Spleen (tissue), 11 donors: ENCODE results near the gene NGEF. TPM values are rescaled to one million over a fixed set of nuclear protein-coding genes. Genes with fewer than 3 reads are reported as not detected.

Experiments used
- DNase-seq: peaks from one replicate; pipeline ENCODE4 v3.0.0-alpha.2; 2020
- H3K27ac ChIP-seq, 8 donors: fragments of 200-600 bp; sonication (generic) in 7 of 8; 1 replicate in 4 of 8; 2 replicates in 4 of 8; pipeline versions ENCODE4 v1.5.0 to v1.8.0; 2016 to 2021; ENCODE audit warnings: inconsistent platforms in 4 of 8, mild to moderate bottlenecking in 4 of 8, moderate library complexity in 1 of 8
- H3K27me3 ChIP-seq, 7 donors: fragments of 200-600 bp; sonication (generic) in 6 of 7; replicated peaks in 1 of 7; 1 replicate in 4 of 7; 2 replicates in 3 of 7; pipeline versions ENCODE4 v1.5.0 to v1.8.0; 2016 to 2021; ENCODE audit warnings: inconsistent platforms in 3 of 7, mild to moderate bottlenecking in 1 of 7
- H3K36me3 ChIP-seq, 6 donors: fragments of 200-600 bp; sonication (generic) in 5 of 6; 1 replicate in 4 of 6; 2 replicates in 2 of 6; pipeline versions ENCODE4 v1.5.0 to v1.8.0; 2016 to 2021; ENCODE audit warnings: inconsistent platforms in 2 of 6
- H3K4me1 ChIP-seq, 6 donors: fragments of 200-600 bp; sonication (generic) in 5 of 6; 1 replicate in 3 of 6; 2 replicates in 3 of 6; pipeline versions ENCODE4 v1.5.0 to v1.8.0; 2016 to 2021; ENCODE audit warnings: inconsistent platforms in 3 of 6
- H3K4me3 ChIP-seq, 8 donors: fragments of 200-600 bp; sonication (generic) in 7 of 8; 1 replicate in 4 of 8; 2 replicates in 4 of 8; pipeline versions ENCODE4 v1.5.0 to v1.8.0; 2016 to 2021; ENCODE audit warnings: inconsistent platforms in 4 of 8, mild to moderate bottlenecking in 4 of 8, moderate library complexity in 2 of 8
- H3K9me3 ChIP-seq, 8 donors: fragments of 200-600 bp; sonication (generic) in 7 of 8; 1 replicate in 4 of 8; 2 replicates in 4 of 8; pipeline versions ENCODE4 v1.5.0 to v1.8.0; 2016 to 2021; ENCODE audit warnings: inconsistent platforms in 4 of 8
- CTCF ChIP-seq, 11 experiments: fragments of 200-600 bp in 7 of 11; fragments of 450-650 bp in 4 of 11; sonication (generic) in 4 of 11; IDR thresholded peaks in 8 of 11; conservative IDR thresholded peaks in 3 of 11; 1 replicate in 7 of 11; 2 replicates in 4 of 11; pipeline versions ENCODE4 v1.4.0 to v1.8.0; 2016 to 2021; ENCODE audit warnings: antibody characterized with exemption in 11 of 11, inconsistent platforms in 4 of 11, mild to moderate bottlenecking in 1 of 11
- POLR2A ChIP-seq, 3 donors: fragments of 450-650 bp; IDR thresholded peaks; one replicate each; pipeline ENCODE4 v1.5.1; 2017; ENCODE audit warnings: antibody characterized with exemption in 3 of 3, mild to moderate bottlenecking in 1 of 3
- POLR2AphosphoS5 ChIP-seq, 3 donors: sonication (generic); formaldehyde crosslinking; IDR thresholded peaks; one replicate each; pipeline ENCODE4 v1.5.1; 2017; ENCODE audit warnings: antibody characterized with exemption in 3 of 3
- WGBS, 5 donors: extraction: QIAGEN DNeasy Blood & Tissue Kit in 3 of 5; methylation state at CpG; one replicate each; pipeline versions ENCODE4 v1.1.5 to v1.1.7; 2013 to 2018; 5-methylcytosine and 5-hydroxymethylcytosine counted together
- intact Hi-C: fragments of 100-400 bp; cut with DNase I; formaldehyde crosslinking; loops from one replicate; pipeline ENCODE4 v1.15.0; 2023; ENCODE audit warnings: low total_unique reads
- polyA plus RNA-seq, 3 donors: library from polyadenylated mRNA; stranded (reverse); fragments of 200-250 nt; gene quantifications; one replicate each; pipeline ENCODE4 v1.2.1, GENCODE V29; 2013
- total RNA-seq, 7 donors: library from RNA; depleted of rRNA in 3 of 7; stranded (reverse); fragments of >200 nt in 3 of 7; fragmentation: NEBNext Ultra II Directional in 4 of 7; extraction: Animal tissue kit (Norgen Biotek cat#: 25700) in 4 of 7; gene quantifications; one replicate each; pipeline versions ENCODE4 v1.1.0 to v1.2.1, GENCODE V29; 2016 to 2021
- donor health status: healthy with polysubstance abuse.
- donor health status: DM: no; HTN: no; CAD: no; lungs with moderate emphysema.
- donor health status: DM: no; HTN: no; CAD: no.
- donor health status: Bipolar disorder and iron deficiency.
- donor health status: healthy.
- donor health status: DM: no; HTN: no; CAD: no.
- donor health status: DM: yes; HTN: yes; CAD: no.

The NGEF gene
- total and polyA plus RNA-seq, 10 donors, result 0.23 to 0.79 (median 0.43) TPM; not detected in 5

- H3K27ac ChIP-seq, result no peak overlapping the region
- H3K27me3 ChIP-seq, result no peaks in the 10 kb centered on the region
- DNase-seq, result no peak
- no peak for TF ChIP-seq POLR2AphosphoS5 (IDR thresholded peaks at IDR 0.05)
- TF ChIP-seq CTCF (IDR thresholded peaks at IDR 0.05 in 8 of 11, conservative IDR thresholded peaks at IDR 0.05 in 3 of 11), result no peak
- no peak for TF ChIP-seq POLR2A (IDR thresholded peaks at IDR 0.05)
- intact Hi-C loops, result no loop called here
- 69 to 90% (median 82%) methylated on average over 4 of the region's 4 CpGs for WGBS, 5 donors
- no peaks in the 10 kb centered on the region for H3K36me3 ChIP-seq
- no peaks in the 10 kb centered on the region for H3K9me3 ChIP-seq
- no peaks in the 10 kb centered on the region for H3K4me1 ChIP-seq
- no peak overlapping the region for H3K4me3 ChIP-seq
These were observed 19.7 kb downstream of the NGEF start for GRCh38 chr2:232993231-232993821.

GRCh38 chr2:232986155-232986554 lies 26.9 kb downstream of the NGEF start:
- H3K9me3 ChIP-seq, result peaks cover 0 to 8% (median 0%) of the 10 kb centered on the region in 8 donors
- no peak overlapping the region for H3K4me3 ChIP-seq
- no peak for DNase-seq
- H3K4me1 ChIP-seq, result no peaks in the 10 kb centered on the region
- H3K36me3 ChIP-seq, result no peaks in the 10 kb centered on the region
- intact Hi-C loops, result no loop called here
- TF ChIP-seq CTCF (IDR thresholded peaks at IDR 0.05 in 8 of 11, conservative IDR thresholded peaks at IDR 0.05 in 3 of 11), result no peak
- TF ChIP-seq POLR2AphosphoS5 (IDR thresholded peaks at IDR 0.05), result no peak
- TF ChIP-seq POLR2A (IDR thresholded peaks at IDR 0.05), result no peak
- 78 to 95% (median 87%) methylated on average over 2 of the region's 2 CpGs for WGBS, 5 donors
- H3K27ac ChIP-seq, result no peak overlapping the region
- H3K27me3 ChIP-seq, result peaks cover 0 to 16% (median 0%) of the 10 kb centered on the region in 7 donors

- intact Hi-C loops, result no loop called here
- H3K27ac ChIP-seq, result no peak overlapping the region
- no peaks in the 10 kb centered on the region for H3K36me3 ChIP-seq
- TF ChIP-seq CTCF (IDR thresholded peaks at IDR 0.05 in 8 of 11, conservative IDR thresholded peaks at IDR 0.05 in 3 of 11) (no peak), POLR2A (IDR thresholded peaks at IDR 0.05) (no peak), POLR2AphosphoS5 (IDR thresholded peaks at IDR 0.05) (no peak)
- 82 to 88% (median 83%) methylated on average over 15 of the region's 15 CpGs for WGBS, 5 donors
- peak; percentile 20 for DNase-seq
- H3K4me3 ChIP-seq, result no peak overlapping the region
- H3K27me3 ChIP-seq, result peaks cover 0 to 24% (median 0%) of the 10 kb centered on the region in 7 donors
- H3K9me3 ChIP-seq, result peaks cover 0 to 8% (median 0%) of the 10 kb centered on the region in 8 donors
- H3K4me1 ChIP-seq, result no peaks in the 10 kb centered on the region
These were observed 28.4 kb downstream of the NGEF start for GRCh38 chr2:232984451-232985207.

- 78 to 82% (median 80%) methylated on average over 11 of the region's 11 CpGs for WGBS, 5 donors
These were observed 29.4 kb downstream of the NGEF start for GRCh38 chr2:232983669-232984140.

More at GRCh38 chr2:232983669-232984140, 29.4 kb downstream of the NGEF start:
- Histone ChIP-seq H3K36me3 (no peaks in the 10 kb centered on the region), H3K9me3 (peaks cover 0 to 8% (median 0%) of the 10 kb centered on the region in 8 donors), H3K27ac (no peak overlapping the region), H3K4me3 (no peak overlapping the region), H3K27me3 (peaks cover 0 to 24% (median 0%) of the 10 kb centered on the region in 7 donors), H3K4me1 (no peaks in the 10 kb centered on the region)
- intact Hi-C loops, result no loop called here
- DNase-seq, result peak; percentile 27
- TF ChIP-seq POLR2A (IDR thresholded peaks at IDR 0.05) (no peak), POLR2AphosphoS5 (IDR thresholded peaks at IDR 0.05) (no peak), CTCF (IDR thresholded peaks at IDR 0.05 in 8 of 11, conservative IDR thresholded peaks at IDR 0.05 in 3 of 11) (no peak)
